ENCODE results near the gene ABR. TPM values are rescaled to one million over a fixed set of nuclear protein-coding genes. Genes with fewer than 3 reads are reported as not detected.

The ABR gene
- total RNA-seq, 1 donor from 2014 or later = 92.7 TPM

GRCh38 chr17:1208966-1209365 lies 29.2 kb upstream of the ABR start:
- TF ChIP-seq EZH2 (IDR thresholded peaks at IDR 0.05) (no peak), EZH2phosphoT487 (IDR thresholded peaks at IDR 0.05) (no peak), CTCF (IDR thresholded peaks at IDR 0.05) (no peak)
- Histone ChIP-seq H3K36me3 (no peaks in the 10 kb centered on the region), H3K27ac (no peak overlapping the region), H2AFZ (replicated peaks) (no peak overlapping the region), H3K27me3 (peaks cover 18% of the 10 kb centered on the region), H3K9me3 (ENCODE audit: low read depth) (no peaks in the 10 kb centered on the region), H3K4me1 (peaks cover under 1% of the 10 kb centered on the region), H3K79me2 (ENCODE audit: low read depth) (no peaks in the 10 kb centered on the region), H3K4me3 (no peak overlapping the region), H3K4me2 (no peak overlapping the region), H4K20me1 (ENCODE audit: low read depth) (no peaks in the 10 kb centered on the region), H3F3A (ENCODE audit: low read depth) (peaks cover under 1% of the 10 kb centered on the region), H3K9ac (no peak overlapping the region)
- Mint-ChIP-seq H3K27ac (no peak overlapping the region), H3K36me3 (no peaks in the 10 kb centered on the region), H3K4me3 (no peak overlapping the region), H3K27me3 (ENCODE audit: insufficient read depth, low read depth) (peaks cover 5% of the 10 kb centered on the region), H3K9me3 (no peaks in the 10 kb centered on the region), H3K4me1 (no peaks in the 10 kb centered on the region)
- no peak for DNase-seq (ENCODE audit: low spot score)

DNA sequence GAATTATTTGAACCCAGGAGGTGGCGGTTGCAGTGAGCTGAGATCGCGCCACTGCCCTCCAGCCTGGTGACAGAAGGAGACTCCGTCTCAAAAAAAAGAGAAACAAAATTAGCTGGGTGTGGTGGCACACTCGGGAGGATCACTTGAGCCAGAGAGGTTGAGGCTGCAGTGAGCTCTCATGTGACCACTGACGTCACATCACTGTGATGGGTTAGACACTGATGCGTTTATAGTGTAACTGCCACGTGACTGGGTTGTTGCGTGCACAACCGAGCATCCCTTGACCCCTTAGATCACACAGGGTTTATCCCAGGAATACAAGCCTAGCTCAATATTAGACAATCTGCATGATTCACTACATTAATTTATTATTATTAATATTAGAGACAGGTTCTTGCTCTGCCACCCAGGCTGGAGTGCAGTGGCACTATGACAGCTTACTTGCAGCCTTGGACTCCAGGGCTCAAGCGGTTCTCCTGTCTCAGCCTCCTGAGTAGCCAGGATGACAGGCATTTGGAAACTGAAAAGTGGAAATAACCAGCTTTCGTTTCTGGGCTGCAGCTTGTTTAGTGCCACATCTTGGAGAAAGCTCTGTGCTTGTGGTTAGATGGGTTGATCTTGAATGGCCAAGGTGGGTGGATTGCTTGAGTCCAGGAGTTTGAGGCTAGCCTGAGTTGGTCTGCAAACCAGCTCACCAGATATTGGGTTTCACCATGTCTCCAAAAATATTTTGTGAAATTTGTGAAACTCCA lies 26.4 kb upstream of the ABR start:
- Histone ChIP-seq H3K36me3 (no peaks in the 10 kb centered on the region), H3K79me2 (ENCODE audit: low read depth) (no peaks in the 10 kb centered on the region), H3K4me1 (peaks cover 5% of the 10 kb centered on the region), H2AFZ (replicated peaks) (no peak overlapping the region), H3K4me2 (no peak overlapping the region), H3K4me3 (no peak overlapping the region), H3K9me3 (ENCODE audit: low read depth) (no peaks in the 10 kb centered on the region), H3F3A (ENCODE audit: low read depth) (peaks cover 14% of the 10 kb centered on the region), H3K27ac (no peak overlapping the region), H3K9ac (no peak overlapping the region), H3K27me3 (peaks cover 15% of the 10 kb centered on the region), H4K20me1 (ENCODE audit: low read depth) (no peaks in the 10 kb centered on the region)
- Mint-ChIP-seq H3K4me3 (no peak overlapping the region), H3K27ac (no peak overlapping the region), H3K9me3 (no peaks in the 10 kb centered on the region), H3K4me1 (peaks cover 5% of the 10 kb centered on the region), H3K36me3 (no peaks in the 10 kb centered on the region), H3K27me3 (ENCODE audit: insufficient read depth, low read depth) (peaks cover 8% of the 10 kb centered on the region)
- no peak for TF ChIP-seq EZH2 (IDR thresholded peaks at IDR 0.05)
- no peak for TF ChIP-seq CTCF (IDR thresholded peaks at IDR 0.05)
- no peak for TF ChIP-seq EZH2phosphoT487 (IDR thresholded peaks at IDR 0.05)
- DNase-seq (ENCODE audit: low spot score) = no peak

DNA sequence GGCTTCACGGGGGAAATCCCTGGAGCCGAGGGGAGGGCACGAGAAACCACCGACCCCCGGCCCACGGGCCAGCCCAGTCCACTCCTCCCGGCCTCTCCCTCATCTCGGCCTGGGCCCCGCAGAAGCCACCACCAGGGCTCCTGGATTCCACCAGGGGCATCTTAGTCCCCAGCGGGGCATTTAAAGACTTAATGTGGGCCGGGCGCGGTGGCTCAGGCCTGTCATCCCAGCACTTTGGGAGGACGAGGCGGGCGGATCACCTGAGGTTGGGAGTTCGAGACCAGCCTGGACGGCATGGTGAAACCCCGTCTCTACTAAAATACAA lies 24.1 kb upstream of the ABR start:
- Histone ChIP-seq H3K9ac (no peak overlapping the region), H3K4me3 (peak overlapping the region; percentile 76), H2AFZ (replicated peaks) (peak overlapping the region; percentile 94), H3K4me1 (peaks cover 5% of the 10 kb centered on the region), H3K79me2 (ENCODE audit: low read depth) (no peaks in the 10 kb centered on the region), H3K36me3 (no peaks in the 10 kb centered on the region), H3K27ac (no peak overlapping the region), H3F3A (ENCODE audit: low read depth) (peaks cover 14% of the 10 kb centered on the region), H3K9me3 (ENCODE audit: low read depth) (no peaks in the 10 kb centered on the region), H3K27me3 (peaks cover 12% of the 10 kb centered on the region), H4K20me1 (ENCODE audit: low read depth) (no peaks in the 10 kb centered on the region), H3K4me2 (peak overlapping the region; percentile 88)
- H3K9me3 Mint-ChIP-seq = no peaks in the 10 kb centered on the region
- peak overlapping the region; percentile 77 for H3K4me3 Mint-ChIP-seq
- no peaks in the 10 kb centered on the region for H3K36me3 Mint-ChIP-seq
- TF ChIP-seq EZH2 (IDR thresholded peaks at IDR 0.05) (no peak), EZH2phosphoT487 (IDR thresholded peaks at IDR 0.05) (no peak), CTCF (IDR thresholded peaks at IDR 0.05) (no peak)
- no peak for DNase-seq (ENCODE audit: low spot score)
- H3K27ac Mint-ChIP-seq = no peak overlapping the region
- peaks cover 8% of the 10 kb centered on the region for H3K27me3 Mint-ChIP-seq (ENCODE audit: insufficient read depth, low read depth)
- H3K4me1 Mint-ChIP-seq = peaks cover 8% of the 10 kb centered on the region
